Activated effector memory CD4-positive, alpha-beta T cell treated with Interleukin-2 at 50 U/mL for 16 hours (primary cell): Measurements from ENCODE around the gene SF3A2.

Experiments used
- DNase-seq: peaks from one replicate; pipeline ENCODE4 v3.0.0-alpha.2; 2020

SF3A2 gene

GRCh38 chr19:2227415-2228156, 9.0 kb upstream of the SF3A2 start:
- DNase-seq = no peak

GRCh38 chr19:2228157-2229030, 8.2 kb upstream of the SF3A2 start:
- no peak for DNase-seq

- DNase-seq = no peak
Observed at GRCh38 chr19:2229103-2230032, 7.3 kb upstream of the SF3A2 start.

GRCh38 chr19:2230033-2230531, 6.5 kb upstream of the SF3A2 start:
- no peak for DNase-seq

GRCh38 chr19:2230807-2231533, 5.7 kb upstream of the SF3A2 start:
- DNase-seq = no peak

- DNase-seq = no peak
Observed at GRCh38 chr19:2231621-2232221, 4.9 kb upstream of the SF3A2 start.

- no peak for DNase-seq
Observed at GRCh38 chr19:2232286-2233151, 4.1 kb upstream of the SF3A2 start.

- no peak for DNase-seq
Observed at GRCh38 chr19:2233601-2234280, 2.9 kb upstream of the SF3A2 start.

- no peak for DNase-seq
Observed at GRCh38 chr19:2234996-2235380, 1.6 kb upstream of the SF3A2 start.

GRCh38 chr19:2235381-2236063, 1.1 kb upstream of the SF3A2 start:
- DNase-seq = peak; percentile 23

GRCh38 chr19:2236064-2236313, 635 bp upstream of the SF3A2 start:
- DNase-seq = no peak

GRCh38 chr19:2237051-2237868, 636 bp downstream of the SF3A2 start:
- DNase-seq = no peak

- DNase-seq = no peak
Observed at GRCh38 chr19:2237869-2238153, 1.2 kb downstream of the SF3A2 start.

GRCh38 chr19:2239173-2239572, 2.5 kb downstream of the SF3A2 start:
- DNase-seq = no peak

- no peak for DNase-seq
Observed at GRCh38 chr19:2239771-2240770, 3.4 kb downstream of the SF3A2 start.

- no peak for DNase-seq
Observed at GRCh38 chr19:2240881-2241760, 4.5 kb downstream of the SF3A2 start.

GRCh38 chr19:2242092-2242537, 5.5 kb downstream of the SF3A2 start:
- no peak for DNase-seq
